NCI-H1436 treated with DMSO at 0.1 percent for 48 hours (cell line): ENCODE data around the gene KIF21A.

Source experiments
- DNase-seq: peaks from one replicate; lab custom pipeline; 2025; lab: John Stamatoyannopoulos, UW

Gene KIF21A

GRCh38 chr12:39440101-39440500 lies 2.8 kb downstream of the KIF21A start:
- no peak for DNase-seq

GRCh38 chr12:39435531-39435930 lies 7.4 kb downstream of the KIF21A start:
- DNase-seq, result no peak

GRCh38 chr12:39431797-39432196 lies 11.1 kb downstream of the KIF21A start:
- DNase-seq, result no peak

- DNase-seq, result no peak
Measured at GRCh38 chr12:39431002-39431796, 11.7 kb downstream of the KIF21A start.

GRCh38 chr12:39429809-39430208 lies 13.1 kb downstream of the KIF21A start:
- DNase-seq, result no peak

- DNase-seq, result no peak
Measured at GRCh38 chr12:39427360-39427808, 15.5 kb downstream of the KIF21A start.

- DNase-seq, result no peak
Measured at GRCh38 chr12:39426636-39427240, 16.2 kb downstream of the KIF21A start.

GRCh38 chr12:39420043-39420442 lies 22.9 kb downstream of the KIF21A start:
- DNase-seq, result no peak

- no peak for DNase-seq
Measured at GRCh38 chr12:39419471-39419870, 23.4 kb downstream of the KIF21A start.

GRCh38 chr12:39417916-39418315 lies 25.0 kb downstream of the KIF21A start:
- DNase-seq, result no peak

GRCh38 chr12:39413836-39414771 lies 28.8 kb downstream of the KIF21A start:
- DNase-seq, result no peak

- no peak for DNase-seq
Measured at GRCh38 chr12:39412210-39412609, 30.7 kb downstream of the KIF21A start.

- DNase-seq, result no peak
Measured at GRCh38 chr12:39406262-39406661, 36.7 kb downstream of the KIF21A start.

- DNase-seq, result no peak
Measured at GRCh38 chr12:39405580-39405979, 37.3 kb downstream of the KIF21A start.

GRCh38 chr12:39404000-39404399 lies 38.9 kb downstream of the KIF21A start:
- no peak for DNase-seq

GRCh38 chr12:39403376-39403775 lies 39.5 kb downstream of the KIF21A start:
- DNase-seq, result no peak

- no peak for DNase-seq
Measured at GRCh38 chr12:39402922-39403321, 40.0 kb downstream of the KIF21A start.

GRCh38 chr12:39401459-39401858 lies 41.5 kb downstream of the KIF21A start:
- DNase-seq, result no peak

- no peak for DNase-seq
Measured at GRCh38 chr12:39395866-39396265, 47.1 kb downstream of the KIF21A start.

GRCh38 chr12:39393890-39394289 lies 49.0 kb downstream of the KIF21A start:
- DNase-seq, result no peak

- DNase-seq, result no peak
Measured at GRCh38 chr12:39393179-39393578, 49.7 kb downstream of the KIF21A start.

GRCh38 chr12:39392154-39392925 lies 50.6 kb downstream of the KIF21A start:
- DNase-seq, result no peak
